PFSK-1 (cell line): ENCODE results near the gene IL17A.

Source experiments
- FOXP2 ChIP-seq: optimal IDR thresholded peaks from 2 replicates; pipeline ENCODE3; 2011; ENCODE audit warnings: borderline replicate concordance, control low read depth, inconsistent platforms; ENCODE audit not compliant: insufficient read depth; ENCODE audit errors: extremely low read length, extremely low read depth
- POLR2AphosphoS5 ChIP-seq: IDR thresholded peaks from 2 replicates; pipeline ENCODE4 v1.6.1; 2012; ENCODE audit warnings: low read depth, mild to moderate bottlenecking, control low read depth, low read length, moderate library complexity
- SIN3A ChIP-seq: IDR thresholded peaks from 2 replicates; pipeline ENCODE4 v1.6.1; 2012; ENCODE audit warnings: mild to moderate bottlenecking, low read length, moderate library complexity, borderline replicate concordance; ENCODE audit not compliant: insufficient read depth
- TAF1 ChIP-seq: IDR thresholded peaks from 2 replicates; pipeline ENCODE4 v1.6.1; 2012; ENCODE audit warnings: low read length, control low read depth, borderline replicate concordance; ENCODE audit not compliant: insufficient read depth
- TF ChIP-seq, protein P1 (sequence below), 2 experiments: IDR thresholded peaks; 2 replicates each; pipeline versions ENCODE4 v1.6.1 to v1.8.0; 2011 to 2012; ENCODE audit warnings: low read depth in 2 of 2, low read length in 2 of 2, control low read depth in 1 of 2, inconsistent platforms in 1 of 2, mild to moderate bottlenecking in 1 of 2, moderate library complexity in 1 of 2; ENCODE audit not compliant: insufficient read depth in 1 of 2

Gene IL17A

DNA sequence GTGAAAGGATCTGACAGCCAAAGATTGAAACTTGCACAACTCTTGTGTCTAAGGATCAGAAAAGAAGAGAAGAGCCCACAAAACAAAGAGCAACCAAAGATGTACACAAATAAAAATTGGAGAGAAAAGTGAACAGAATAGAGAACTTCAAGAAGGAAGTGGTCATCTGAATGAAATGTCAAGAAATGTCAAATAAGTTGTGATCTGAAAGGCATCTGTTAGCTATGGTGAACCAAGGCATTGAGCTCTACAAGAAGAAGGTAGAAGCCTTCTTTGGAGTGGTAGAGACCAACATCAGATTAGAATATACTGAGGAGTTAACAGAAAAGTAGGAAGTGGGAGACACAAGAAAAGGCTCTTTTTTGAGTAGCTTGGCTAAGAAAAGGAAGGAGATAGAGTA, 29.6 kb downstream of the IL17A start:
- no peak for TF ChIP-seq POLR2AphosphoS5
- TF ChIP-seq FOXP2: no peak
- TF ChIP-seq, protein P1, sequence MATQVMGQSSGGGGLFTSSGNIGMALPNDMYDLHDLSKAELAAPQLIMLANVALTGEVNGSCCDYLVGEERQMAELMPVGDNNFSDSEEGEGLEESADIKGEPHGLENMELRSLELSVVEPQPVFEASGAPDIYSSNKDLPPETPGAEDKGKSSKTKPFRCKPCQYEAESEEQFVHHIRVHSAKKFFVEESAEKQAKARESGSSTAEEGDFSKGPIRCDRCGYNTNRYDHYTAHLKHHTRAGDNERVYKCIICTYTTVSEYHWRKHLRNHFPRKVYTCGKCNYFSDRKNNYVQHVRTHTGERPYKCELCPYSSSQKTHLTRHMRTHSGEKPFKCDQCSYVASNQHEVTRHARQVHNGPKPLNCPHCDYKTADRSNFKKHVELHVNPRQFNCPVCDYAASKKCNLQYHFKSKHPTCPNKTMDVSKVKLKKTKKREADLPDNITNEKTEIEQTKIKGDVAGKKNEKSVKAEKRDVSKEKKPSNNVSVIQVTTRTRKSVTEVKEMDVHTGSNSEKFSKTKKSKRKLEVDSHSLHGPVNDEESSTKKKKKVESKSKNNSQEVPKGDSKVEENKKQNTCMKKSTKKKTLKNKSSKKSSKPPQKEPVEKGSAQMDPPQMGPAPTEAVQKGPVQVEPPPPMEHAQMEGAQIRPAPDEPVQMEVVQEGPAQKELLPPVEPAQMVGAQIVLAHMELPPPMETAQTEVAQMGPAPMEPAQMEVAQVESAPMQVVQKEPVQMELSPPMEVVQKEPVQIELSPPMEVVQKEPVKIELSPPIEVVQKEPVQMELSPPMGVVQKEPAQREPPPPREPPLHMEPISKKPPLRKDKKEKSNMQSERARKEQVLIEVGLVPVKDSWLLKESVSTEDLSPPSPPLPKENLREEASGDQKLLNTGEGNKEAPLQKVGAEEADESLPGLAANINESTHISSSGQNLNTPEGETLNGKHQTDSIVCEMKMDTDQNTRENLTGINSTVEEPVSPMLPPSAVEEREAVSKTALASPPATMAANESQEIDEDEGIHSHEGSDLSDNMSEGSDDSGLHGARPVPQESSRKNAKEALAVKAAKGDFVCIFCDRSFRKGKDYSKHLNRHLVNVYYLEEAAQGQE (IDR thresholded peaks at IDR 0.05; ENCODE audit: insufficient read depth in 1 of 2, low read depth in 2 of 2, low read length in 2 of 2): no peak
- TF ChIP-seq SIN3A: no peak
- no peak for TF ChIP-seq TAF1

DNA sequence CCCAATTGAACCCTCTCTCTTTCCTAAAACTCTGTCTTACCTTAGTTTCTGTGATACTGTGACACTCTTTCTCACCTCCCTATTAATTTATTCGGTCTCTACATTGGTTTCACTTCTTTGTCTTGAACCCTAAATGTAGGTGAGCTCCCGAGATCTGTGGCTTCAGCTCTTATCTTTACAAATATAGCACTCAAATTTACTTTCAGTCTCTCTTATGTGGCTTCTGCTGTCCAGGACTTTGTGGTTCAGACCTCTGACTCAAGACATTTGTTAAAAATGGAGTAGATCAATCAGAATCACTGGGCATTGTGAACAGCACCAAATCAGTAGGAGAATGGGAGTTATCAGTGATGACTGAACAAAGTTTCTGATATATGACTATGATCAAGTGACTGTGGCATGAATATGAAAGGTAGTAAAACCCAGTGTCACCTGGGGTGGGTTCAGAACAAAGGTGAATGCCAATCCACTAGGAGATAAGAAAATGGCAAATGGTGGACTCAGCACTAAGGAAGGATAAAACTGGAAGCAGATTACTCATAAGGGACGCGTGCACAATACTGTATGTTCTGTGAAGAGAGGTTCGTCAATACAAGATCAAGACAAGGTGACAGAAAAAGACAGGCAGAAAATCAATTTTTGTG, 30.9 kb downstream of the IL17A start:
- TF ChIP-seq POLR2AphosphoS5 (no peak), SIN3A (no peak), TAF1 (no peak), FOXP2 (no peak)
- TF ChIP-seq, protein P1 (IDR thresholded peaks at IDR 0.05; ENCODE audit: insufficient read depth in 1 of 2, low read depth in 2 of 2, low read length in 2 of 2): no peak

- no peak for TF ChIP-seq TAF1
- TF ChIP-seq SIN3A: no peak
- TF ChIP-seq FOXP2: no peak
- TF ChIP-seq POLR2AphosphoS5: no peak
- TF ChIP-seq, protein P1 (IDR thresholded peaks at IDR 0.05; ENCODE audit: insufficient read depth in 1 of 2, low read depth in 2 of 2, low read length in 2 of 2): no peak
Measured at GRCh38 chr6:52217761-52218160, 31.6 kb downstream of the IL17A start.

DNA sequence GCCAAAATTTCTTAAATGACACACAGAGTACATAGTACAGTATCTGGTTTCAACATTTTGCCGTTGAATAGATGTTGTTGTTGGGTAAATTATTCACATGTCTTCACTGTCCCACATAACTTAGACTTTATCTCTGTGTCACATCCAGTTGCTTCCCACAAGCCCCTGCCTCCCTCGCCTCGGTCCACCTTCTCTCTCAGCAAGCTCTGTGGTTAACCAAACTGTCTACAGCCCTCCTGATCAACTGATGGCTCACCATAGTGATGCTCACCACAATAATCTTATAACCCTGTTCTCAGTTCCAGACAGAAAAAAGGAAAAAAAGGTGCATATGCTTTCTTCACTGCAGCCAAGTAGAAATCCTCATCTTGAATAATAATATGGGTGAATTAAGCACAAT, 35.1 kb downstream of the IL17A start:
- no peak for TF ChIP-seq FOXP2
- no peak for TF ChIP-seq SIN3A
- no peak for TF ChIP-seq POLR2AphosphoS5
- TF ChIP-seq, protein P1 (IDR thresholded peaks at IDR 0.05; ENCODE audit: insufficient read depth in 1 of 2, low read depth in 2 of 2, low read length in 2 of 2): no peak
- no peak for TF ChIP-seq TAF1

GRCh38 chr6:52227495-52227894, 41.3 kb downstream of the IL17A start:
- no peak for TF ChIP-seq SIN3A
- no peak for TF ChIP-seq POLR2AphosphoS5
- no peak for TF ChIP-seq FOXP2
- TF ChIP-seq, protein P1 (IDR thresholded peaks at IDR 0.05; ENCODE audit: insufficient read depth in 1 of 2, low read depth in 2 of 2, low read length in 2 of 2): no peak
- TF ChIP-seq TAF1: no peak
